GM12892 (cell line): ENCODE data around the gene ASPSCR1.
"Not testable (repeated sequence)": the region's sequence is repeated elsewhere in the genome, so short reads cannot be mapped to it uniquely, and the experiment has no call there.

Experiments
- DNase-seq: peaks from one replicate; pipeline ENCODE4 v3.0.0; 2011; ENCODE audit not compliant: insufficient read length
- FAIRE-seq: peaks from 2 replicates; lab custom pipeline; 2011; peaks lifted over from hg19 to GRCh38; lab: Jason Lieb, UNC
- POLR2A ChIP-seq: IDR thresholded peaks from 2 replicates; pipeline ENCODE4 v1.6.1; 2011; ENCODE audit warnings: low read depth, low read length, control low read depth
- POLR2AphosphoS5 ChIP-seq: IDR thresholded peaks from 2 replicates; pipeline ENCODE4 v1.6.1; 2011; ENCODE audit warnings: low read depth, low read length, control low read depth
- TAF1 ChIP-seq: IDR thresholded peaks from 2 replicates; pipeline ENCODE4 v1.6.1; 2011; ENCODE audit warnings: low read depth, mild to moderate bottlenecking, control low read depth, low read length, borderline replicate concordance

Gene ASPSCR1

GRCh38 chr17:81967244-81967532 lies 10.2 kb upstream of the ASPSCR1 start:
- TF ChIP-seq POLR2A (no peak), TAF1 (no peak), POLR2AphosphoS5 (no peak)
- no peak for FAIRE-seq
- no peak for DNase-seq

- FAIRE-seq (peak; percentile 85), DNase-seq (peak; percentile 91)
Measured at GRCh38 chr17:81967533-81968395, 9.7 kb upstream of the ASPSCR1 start.

GRCh38 chr17:81968396-81968745 lies 9.1 kb upstream of the ASPSCR1 start:
- DNase-seq: no peak
- no peak for TF ChIP-seq POLR2AphosphoS5
- no peak for TF ChIP-seq POLR2A
- no peak for TF ChIP-seq TAF1
- no peak for FAIRE-seq

More at GRCh38 chr17:81967533-81968395, 9.7 kb upstream of the ASPSCR1 start:
- TF ChIP-seq POLR2A (no peak), POLR2AphosphoS5 (no peak), TAF1 (no peak)

- DNase-seq (no peak), FAIRE-seq (no peak)
- TF ChIP-seq POLR2A (no peak), POLR2AphosphoS5 (no peak), TAF1 (no peak)
Measured at GRCh38 chr17:81968850-81969812, 8.3 kb upstream of the ASPSCR1 start.

GRCh38 chr17:81973432-81973831 lies 4.0 kb upstream of the ASPSCR1 start:
- FAIRE-seq: no peak
- TF ChIP-seq TAF1 (no peak), POLR2A (no peak), POLR2AphosphoS5 (no peak)
- no peak for DNase-seq

- FAIRE-seq (no peak), DNase-seq (no peak)
- TF ChIP-seq TAF1 (no peak), POLR2A (no peak), POLR2AphosphoS5 (no peak)
Measured at GRCh38 chr17:81976332-81977210, 858 bp upstream of the ASPSCR1 start.

GRCh38 chr17:81978524-81979298 lies 1.3 kb downstream of the ASPSCR1 start:
- FAIRE-seq (no peak), DNase-seq (no peak)
- no peak for TF ChIP-seq POLR2AphosphoS5
- no peak for TF ChIP-seq TAF1
- TF ChIP-seq POLR2A: no peak

GRCh38 chr17:81980122-81980521 lies 2.7 kb downstream of the ASPSCR1 start:
- DNase-seq (no peak), FAIRE-seq (no peak)
- TF ChIP-seq POLR2A (no peak), POLR2AphosphoS5 (no peak), TAF1 (no peak)

- DNase-seq: no peak
- no peak for FAIRE-seq
- TF ChIP-seq POLR2AphosphoS5: no peak
- no peak for TF ChIP-seq POLR2A
- no peak for TF ChIP-seq TAF1
Measured at GRCh38 chr17:81980707-81981343, 3.4 kb downstream of the ASPSCR1 start.

- not testable (repeated sequence) for DNase-seq, FAIRE-seq
Measured at GRCh38 chr17:81981511-81981910, 4.1 kb downstream of the ASPSCR1 start.
